BJ (cell line): ENCODE data around the gene SART1. TPM values are rescaled to one million over a fixed set of nuclear protein-coding genes. Genes with fewer than 3 reads are reported as not detected.

Experiments
- CTCF ChIA-PET: fragments of 350-600 bp; formaldehyde crosslinking; extraction: SDS; loops from one replicate; lab custom pipeline; 2021; ENCODE audit warnings: antibody characterized with exemption, inconsistent platforms; lab: Yijun Ruan, JAX
- POLR2A ChIA-PET: fragments of 300-600 bp; sonication (Branson Sonifier 250); formaldehyde crosslinking; extraction: SDS; loops from one replicate; lab custom pipeline; 2021; ENCODE audit warnings: antibody characterized with exemption; lab: Charles Lee
- DNase-seq: peaks from one replicate; pipeline ENCODE4 v3.0.0-alpha.2; 2011; ENCODE audit warnings: low read depth
- H3K27me3 ChIP-seq: 2 replicates; pipeline ENCODE4 v1.6.0; 2011; ENCODE audit warnings: low read length; ENCODE audit not compliant: control insufficient read depth, insufficient read depth
- H3K36me3 ChIP-seq: 2 replicates; pipeline ENCODE4 v1.5.1; 2011; ENCODE audit warnings: low read length; ENCODE audit not compliant: control insufficient read depth, insufficient read depth
- H3K4me3 ChIP-seq: 2 replicates; pipeline ENCODE4 v1.5.1; 2011; ENCODE audit warnings: low read depth, mild to moderate bottlenecking, control low read depth, low read length
- CTCF ChIP-seq: IDR thresholded peaks from 2 replicates; pipeline ENCODE4 v1.5.1; 2011; ENCODE audit warnings: low read depth, mild to moderate bottlenecking, control low read depth, inconsistent platforms, low read length, moderate library complexity; ENCODE audit not compliant: insufficient read depth
- polyA plus RNA-seq: library from polyadenylated mRNA; depleted of rRNA; stranded (reverse); fragments of >200 nt; gene quantifications from 2 replicates; pipeline ENCODE4 v1.2.3, GENCODE V29; 2011

The SART1 gene
- polyA plus RNA-seq, 1 experiment: 13.2 TPM

- H3K27me3 ChIP-seq: no peaks in the 10 kb centered on the region
- TF ChIP-seq CTCF: no peak
- ChIA-PET POLR2A (no interaction called here), CTCF (interaction anchor here (0.6 to 2.0 kb wide), 2 partner anchors 48 to 290 kb away, joined by 3 to 7 read pairs; no protein-coding TSS in a partner anchor)
- DNase-seq: no peak
- H3K4me3 ChIP-seq: no peak overlapping the region
- no peaks in the 10 kb centered on the region for H3K36me3 ChIP-seq
Observed at GRCh38 chr11:65932558-65932919, 29.0 kb upstream of the SART1 start.

- ChIA-PET CTCF (no interaction called here), POLR2A (no interaction called here)
- no peak overlapping the region for H3K4me3 ChIP-seq
- H3K27me3 ChIP-seq: no peaks in the 10 kb centered on the region
- no peak for DNase-seq
- no peak for TF ChIP-seq CTCF
- H3K36me3 ChIP-seq: no peaks in the 10 kb centered on the region
Observed at GRCh38 chr11:65934014-65934413, 27.5 kb upstream of the SART1 start.

GRCh38 chr11:65937766-65938165, 23.8 kb upstream of the SART1 start:
- no peak for TF ChIP-seq CTCF
- no peaks in the 10 kb centered on the region for H3K27me3 ChIP-seq
- ChIA-PET CTCF (no interaction called here), POLR2A (no interaction called here)
- no peak for DNase-seq
- H3K36me3 ChIP-seq: no peaks in the 10 kb centered on the region
- no peak overlapping the region for H3K4me3 ChIP-seq

- POLR2A ChIA-PET: no interaction called here
- Histone ChIP-seq H3K4me3 (no peak overlapping the region), H3K27me3 (no peaks in the 10 kb centered on the region), H3K36me3 (no peaks in the 10 kb centered on the region)
- TF ChIP-seq CTCF: no peak
- DNase-seq: no peak
- CTCF ChIA-PET: interaction anchor here (1.1 kb wide), 2 partner anchors 11 to 58 kb away, joined by 3 read pairs; no protein-coding TSS in a partner anchor
Observed at GRCh38 chr11:65941720-65942310, 19.7 kb upstream of the SART1 start.

GRCh38 chr11:65942531-65942930, 19.0 kb upstream of the SART1 start:
- ChIA-PET CTCF (interaction anchor here (1.1 to 1.3 kb wide), 2 partner anchors 10 to 54 kb away, joined by 3 read pairs; partner anchors contain the start of gene FIBP), POLR2A (no interaction called here)

More at GRCh38 chr11:65942531-65942930, 19.0 kb upstream of the SART1 start:
- H3K36me3 ChIP-seq: no peaks in the 10 kb centered on the region
- no peak for DNase-seq
- no peak overlapping the region for H3K4me3 ChIP-seq
- TF ChIP-seq CTCF: no peak
- no peaks in the 10 kb centered on the region for H3K27me3 ChIP-seq
